ENCODE results near the gene RAVER2.

DNA sequence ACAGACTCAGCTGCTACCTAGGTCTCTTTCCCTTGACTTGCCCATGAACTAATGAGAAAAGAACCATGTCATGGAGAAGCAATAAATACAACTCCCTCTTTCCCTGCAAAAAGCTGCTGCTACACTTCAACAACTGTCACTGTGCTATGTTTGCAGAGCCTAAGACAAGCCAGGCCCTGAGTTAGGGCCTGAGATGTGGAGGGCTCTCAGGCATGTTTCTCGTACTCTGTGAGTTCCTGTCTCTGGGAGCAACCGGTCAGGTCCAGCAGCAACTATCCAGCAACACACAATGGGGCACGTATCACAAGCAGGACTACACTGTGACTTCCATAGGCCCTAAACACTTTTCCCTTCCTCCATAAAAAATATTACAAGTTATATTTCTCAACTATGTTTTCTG is 129.8 kb downstream of the RAVER2 start:
- TF ChIP-seq, protein P1, sequence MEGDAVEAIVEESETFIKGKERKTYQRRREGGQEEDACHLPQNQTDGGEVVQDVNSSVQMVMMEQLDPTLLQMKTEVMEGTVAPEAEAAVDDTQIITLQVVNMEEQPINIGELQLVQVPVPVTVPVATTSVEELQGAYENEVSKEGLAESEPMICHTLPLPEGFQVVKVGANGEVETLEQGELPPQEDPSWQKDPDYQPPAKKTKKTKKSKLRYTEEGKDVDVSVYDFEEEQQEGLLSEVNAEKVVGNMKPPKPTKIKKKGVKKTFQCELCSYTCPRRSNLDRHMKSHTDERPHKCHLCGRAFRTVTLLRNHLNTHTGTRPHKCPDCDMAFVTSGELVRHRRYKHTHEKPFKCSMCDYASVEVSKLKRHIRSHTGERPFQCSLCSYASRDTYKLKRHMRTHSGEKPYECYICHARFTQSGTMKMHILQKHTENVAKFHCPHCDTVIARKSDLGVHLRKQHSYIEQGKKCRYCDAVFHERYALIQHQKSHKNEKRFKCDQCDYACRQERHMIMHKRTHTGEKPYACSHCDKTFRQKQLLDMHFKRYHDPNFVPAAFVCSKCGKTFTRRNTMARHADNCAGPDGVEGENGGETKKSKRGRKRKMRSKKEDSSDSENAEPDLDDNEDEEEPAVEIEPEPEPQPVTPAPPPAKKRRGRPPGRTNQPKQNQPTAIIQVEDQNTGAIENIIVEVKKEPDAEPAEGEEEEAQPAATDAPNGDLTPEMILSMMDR (IDR thresholded peaks at IDR 0.05 in 2 of 3, conservative IDR thresholded peaks at IDR 0.05 in 1 of 3; ENCODE audit: control insufficient read depth in 2 of 3, extremely low read depth in 1 of 3, insufficient read depth in 1 of 3, low read depth in 3 of 3, low read length in 3 of 3): no peak
- TF ChIP-seq CBX3 (IDR thresholded peaks at IDR 0.05; ENCODE audit: borderline replicate concordance, low read depth) (no peak), FOXM1 (IDR thresholded peaks at IDR 0.05; ENCODE audit: low read depth, low read length) (no peak), ESRRA (IDR thresholded peaks at IDR 0.05; ENCODE audit: low read length) (no peak), NR2C2 (IDR thresholded peaks at IDR 0.05; ENCODE audit: borderline replicate concordance, control insufficient read depth, insufficient read length, low read depth) (no peak), ZNF274 (IDR thresholded peaks at IDR 0.05; ENCODE audit: insufficient read depth, insufficient read length) (no peak), YY1 (IDR thresholded peaks at IDR 0.05; ENCODE audit: low read depth, low read length) (no peak), RFX5 (IDR thresholded peaks at IDR 0.05; ENCODE audit: low read depth, low read length) (no peak), TCF3 (IDR thresholded peaks at IDR 0.05; ENCODE audit: borderline replicate concordance, insufficient read depth, low read depth, low read length) (no peak), LARP7 (IDR thresholded peaks at IDR 0.05) (no peak), EP300 (IDR thresholded peaks at IDR 0.05; ENCODE audit: borderline replicate concordance in 1 of 2, control insufficient read depth in 1 of 2, low read depth in 2 of 2, low read length in 2 of 2) (no peak)
- TF ChIP-seq, protein P2, sequence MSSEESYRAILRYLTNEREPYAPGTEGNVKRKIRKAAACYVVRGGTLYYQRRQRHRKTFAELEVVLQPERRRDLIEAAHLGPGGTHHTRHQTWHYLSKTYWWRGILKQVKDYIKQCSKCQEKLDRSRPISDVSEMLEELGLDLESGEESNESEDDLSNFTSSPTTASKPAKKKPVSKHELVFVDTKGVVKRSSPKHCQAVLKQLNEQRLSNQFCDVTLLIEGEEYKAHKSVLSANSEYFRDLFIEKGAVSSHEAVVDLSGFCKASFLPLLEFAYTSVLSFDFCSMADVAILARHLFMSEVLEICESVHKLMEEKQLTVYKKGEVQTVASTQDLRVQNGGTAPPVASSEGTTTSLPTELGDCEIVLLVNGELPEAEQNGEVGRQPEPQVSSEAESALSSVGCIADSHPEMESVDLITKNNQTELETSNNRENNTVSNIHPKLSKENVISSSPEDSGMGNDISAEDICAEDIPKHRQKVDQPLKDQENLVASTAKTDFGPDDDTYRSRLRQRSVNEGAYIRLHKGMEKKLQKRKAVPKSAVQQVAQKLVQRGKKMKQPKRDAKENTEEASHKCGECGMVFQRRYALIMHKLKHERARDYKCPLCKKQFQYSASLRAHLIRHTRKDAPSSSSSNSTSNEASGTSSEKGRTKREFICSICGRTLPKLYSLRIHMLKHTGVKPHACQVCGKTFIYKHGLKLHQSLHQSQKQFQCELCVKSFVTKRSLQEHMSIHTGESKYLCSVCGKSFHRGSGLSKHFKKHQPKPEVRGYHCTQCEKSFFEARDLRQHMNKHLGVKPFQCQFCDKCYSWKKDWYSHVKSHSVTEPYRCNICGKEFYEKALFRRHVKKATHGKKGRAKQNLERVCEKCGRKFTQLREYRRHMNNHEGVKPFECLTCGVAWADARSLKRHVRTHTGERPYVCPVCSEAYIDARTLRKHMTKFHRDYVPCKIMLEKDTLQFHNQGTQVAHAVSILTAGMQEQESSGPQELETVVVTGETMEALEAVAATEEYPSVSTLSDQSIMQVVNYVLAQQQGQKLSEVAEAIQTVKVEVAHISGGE (CRISPR knock-in tag; IDR thresholded peaks at IDR 0.05): no peak
- TF ChIP-seq, protein P3, sequence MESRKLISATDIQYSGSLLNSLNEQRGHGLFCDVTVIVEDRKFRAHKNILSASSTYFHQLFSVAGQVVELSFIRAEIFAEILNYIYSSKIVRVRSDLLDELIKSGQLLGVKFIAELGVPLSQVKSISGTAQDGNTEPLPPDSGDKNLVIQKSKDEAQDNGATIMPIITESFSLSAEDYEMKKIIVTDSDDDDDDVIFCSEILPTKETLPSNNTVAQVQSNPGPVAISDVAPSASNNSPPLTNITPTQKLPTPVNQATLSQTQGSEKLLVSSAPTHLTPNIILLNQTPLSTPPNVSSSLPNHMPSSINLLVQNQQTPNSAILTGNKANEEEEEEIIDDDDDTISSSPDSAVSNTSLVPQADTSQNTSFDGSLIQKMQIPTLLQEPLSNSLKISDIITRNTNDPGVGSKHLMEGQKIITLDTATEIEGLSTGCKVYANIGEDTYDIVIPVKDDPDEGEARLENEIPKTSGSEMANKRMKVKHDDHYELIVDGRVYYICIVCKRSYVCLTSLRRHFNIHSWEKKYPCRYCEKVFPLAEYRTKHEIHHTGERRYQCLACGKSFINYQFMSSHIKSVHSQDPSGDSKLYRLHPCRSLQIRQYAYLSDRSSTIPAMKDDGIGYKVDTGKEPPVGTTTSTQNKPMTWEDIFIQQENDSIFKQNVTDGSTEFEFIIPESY (IDR thresholded peaks at IDR 0.05): no peak

Measured in GM12878 (cell line).